ENCODE measurements around the gene UHRF1. TPM values are rescaled to one million over a fixed set of nuclear protein-coding genes. Genes with fewer than 3 reads are reported as not detected.

The UHRF1 gene
- total and polyA plus RNA-seq, 2 of the 13 experiments (the other 11 are each of a cell fraction or from before 2014, with no cell fraction given) = 6.8 to 78.4 TPM

DNA sequence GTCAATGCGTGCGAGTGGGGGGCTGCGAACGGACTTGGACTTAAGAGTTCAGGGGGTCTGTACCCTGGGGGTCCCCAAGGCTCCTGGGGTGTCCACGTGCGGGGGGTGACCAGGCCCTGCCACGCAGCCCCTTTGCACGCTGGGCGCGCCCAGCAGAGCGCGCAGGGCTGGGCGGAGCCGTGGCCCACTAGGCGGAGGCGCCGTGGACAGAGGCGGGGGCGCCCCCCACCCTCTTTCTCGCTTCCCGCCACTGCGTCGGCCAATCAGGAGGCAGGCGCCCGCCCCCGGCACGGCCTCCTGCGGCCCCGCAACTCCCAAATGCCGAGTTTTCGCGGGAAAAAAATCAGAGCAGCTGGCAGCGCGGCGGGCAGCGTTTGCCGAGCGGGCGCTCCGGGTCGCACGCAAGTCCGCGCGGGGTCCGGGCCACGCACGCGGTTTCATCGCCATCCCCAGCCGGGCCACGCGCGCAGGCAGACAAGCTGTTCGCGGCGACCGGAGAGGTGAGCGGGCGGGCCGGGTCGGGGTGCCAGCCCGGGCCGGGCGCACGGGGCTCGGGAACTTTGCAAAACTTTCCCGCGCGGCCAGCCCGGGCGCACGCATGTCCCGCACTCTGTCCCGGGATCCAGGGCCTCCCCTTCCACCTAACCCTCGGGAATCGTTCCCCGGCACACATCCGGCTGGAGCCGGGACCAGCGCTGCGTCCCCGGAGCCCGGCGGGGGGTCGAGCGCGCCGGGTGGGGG lies at the start of gene UHRF1 (continued):
- TF ChIP-seq, protein P1, sequence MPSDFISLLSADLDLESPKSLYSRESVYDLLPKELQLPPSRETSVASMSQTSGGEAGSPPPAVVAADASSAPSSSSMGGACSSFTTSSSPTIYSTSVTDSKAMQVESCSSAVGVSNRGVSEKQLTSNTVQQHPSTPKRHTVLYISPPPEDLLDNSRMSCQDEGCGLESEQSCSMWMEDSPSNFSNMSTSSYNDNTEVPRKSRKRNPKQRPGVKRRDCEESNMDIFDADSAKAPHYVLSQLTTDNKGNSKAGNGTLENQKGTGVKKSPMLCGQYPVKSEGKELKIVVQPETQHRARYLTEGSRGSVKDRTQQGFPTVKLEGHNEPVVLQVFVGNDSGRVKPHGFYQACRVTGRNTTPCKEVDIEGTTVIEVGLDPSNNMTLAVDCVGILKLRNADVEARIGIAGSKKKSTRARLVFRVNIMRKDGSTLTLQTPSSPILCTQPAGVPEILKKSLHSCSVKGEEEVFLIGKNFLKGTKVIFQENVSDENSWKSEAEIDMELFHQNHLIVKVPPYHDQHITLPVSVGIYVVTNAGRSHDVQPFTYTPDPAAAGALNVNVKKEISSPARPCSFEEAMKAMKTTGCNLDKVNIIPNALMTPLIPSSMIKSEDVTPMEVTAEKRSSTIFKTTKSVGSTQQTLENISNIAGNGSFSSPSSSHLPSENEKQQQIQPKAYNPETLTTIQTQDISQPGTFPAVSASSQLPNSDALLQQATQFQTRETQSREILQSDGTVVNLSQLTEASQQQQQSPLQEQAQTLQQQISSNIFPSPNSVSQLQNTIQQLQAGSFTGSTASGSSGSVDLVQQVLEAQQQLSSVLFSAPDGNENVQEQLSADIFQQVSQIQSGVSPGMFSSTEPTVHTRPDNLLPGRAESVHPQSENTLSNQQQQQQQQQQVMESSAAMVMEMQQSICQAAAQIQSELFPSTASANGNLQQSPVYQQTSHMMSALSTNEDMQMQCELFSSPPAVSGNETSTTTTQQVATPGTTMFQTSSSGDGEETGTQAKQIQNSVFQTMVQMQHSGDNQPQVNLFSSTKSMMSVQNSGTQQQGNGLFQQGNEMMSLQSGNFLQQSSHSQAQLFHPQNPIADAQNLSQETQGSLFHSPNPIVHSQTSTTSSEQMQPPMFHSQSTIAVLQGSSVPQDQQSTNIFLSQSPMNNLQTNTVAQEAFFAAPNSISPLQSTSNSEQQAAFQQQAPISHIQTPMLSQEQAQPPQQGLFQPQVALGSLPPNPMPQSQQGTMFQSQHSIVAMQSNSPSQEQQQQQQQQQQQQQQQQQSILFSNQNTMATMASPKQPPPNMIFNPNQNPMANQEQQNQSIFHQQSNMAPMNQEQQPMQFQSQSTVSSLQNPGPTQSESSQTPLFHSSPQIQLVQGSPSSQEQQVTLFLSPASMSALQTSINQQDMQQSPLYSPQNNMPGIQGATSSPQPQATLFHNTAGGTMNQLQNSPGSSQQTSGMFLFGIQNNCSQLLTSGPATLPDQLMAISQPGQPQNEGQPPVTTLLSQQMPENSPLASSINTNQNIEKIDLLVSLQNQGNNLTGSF (CRISPR knock-in tag; IDR thresholded peaks at IDR 0.05) = no peak
- no peak for TF ChIP-seq ZNF317 (CRISPR knock-in tag; IDR thresholded peaks at IDR 0.05)
- no peak for TF ChIP-seq ISL2 (CRISPR knock-in tag; IDR thresholded peaks at IDR 0.05)
- no peak for TF ChIP-seq CREB1 (IDR thresholded peaks at IDR 0.05)
- no peak for TF ChIP-seq CREB1 (CRISPR knock-in tag; IDR thresholded peaks at IDR 0.05)
- TF ChIP-seq ZNF354B (CRISPR knock-in tag; IDR thresholded peaks at IDR 0.05) = no peak
- TF ChIP-seq HMG20A (CRISPR knock-in tag; IDR thresholded peaks at IDR 0.05; ENCODE audit: borderline replicate concordance) = no peak
- 0 out of 2 replicates have a peak, but pooled peaks have one; percentile 46 for TF ChIP-seq ZFX (CRISPR knock-in tag; IDR thresholded peaks at IDR 0.05; ENCODE audit: low read depth)
- no peak for TF ChIP-seq ZNF549 (CRISPR knock-in tag; IDR thresholded peaks at IDR 0.05)
- TF ChIP-seq BRCA1 (CRISPR knock-in tag; IDR thresholded peaks at IDR 0.05) = no peak
- no peak for TF ChIP-seq JUNB (CRISPR knock-in tag; IDR thresholded peaks at IDR 0.05; ENCODE audit: borderline replicate concordance)
- TF ChIP-seq ZNF138 (CRISPR knock-in tag; IDR thresholded peaks at IDR 0.05; ENCODE audit: low read depth) = no peak; the same call in 1 of the 2 replicates
- TF ChIP-seq, protein P2, sequence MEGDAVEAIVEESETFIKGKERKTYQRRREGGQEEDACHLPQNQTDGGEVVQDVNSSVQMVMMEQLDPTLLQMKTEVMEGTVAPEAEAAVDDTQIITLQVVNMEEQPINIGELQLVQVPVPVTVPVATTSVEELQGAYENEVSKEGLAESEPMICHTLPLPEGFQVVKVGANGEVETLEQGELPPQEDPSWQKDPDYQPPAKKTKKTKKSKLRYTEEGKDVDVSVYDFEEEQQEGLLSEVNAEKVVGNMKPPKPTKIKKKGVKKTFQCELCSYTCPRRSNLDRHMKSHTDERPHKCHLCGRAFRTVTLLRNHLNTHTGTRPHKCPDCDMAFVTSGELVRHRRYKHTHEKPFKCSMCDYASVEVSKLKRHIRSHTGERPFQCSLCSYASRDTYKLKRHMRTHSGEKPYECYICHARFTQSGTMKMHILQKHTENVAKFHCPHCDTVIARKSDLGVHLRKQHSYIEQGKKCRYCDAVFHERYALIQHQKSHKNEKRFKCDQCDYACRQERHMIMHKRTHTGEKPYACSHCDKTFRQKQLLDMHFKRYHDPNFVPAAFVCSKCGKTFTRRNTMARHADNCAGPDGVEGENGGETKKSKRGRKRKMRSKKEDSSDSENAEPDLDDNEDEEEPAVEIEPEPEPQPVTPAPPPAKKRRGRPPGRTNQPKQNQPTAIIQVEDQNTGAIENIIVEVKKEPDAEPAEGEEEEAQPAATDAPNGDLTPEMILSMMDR (CRISPR knock-in tag; IDR thresholded peaks at IDR 0.05) = no peak
- TF ChIP-seq TCF12 (IDR thresholded peaks at IDR 0.05) = no peak
- 0 out of 2 replicates have a peak, but pooled peaks have one; percentile 52 for TF ChIP-seq TCF12 (CRISPR knock-in tag; IDR thresholded peaks at IDR 0.05)
- no peak for TF ChIP-seq ZNF720 (CRISPR knock-in tag; IDR thresholded peaks at IDR 0.05)
- TF ChIP-seq ZNF615 (CRISPR knock-in tag; IDR thresholded peaks at IDR 0.05; ENCODE audit: borderline replicate concordance) = no peak
- TF ChIP-seq ZNF614 (CRISPR knock-in tag; IDR thresholded peaks at IDR 0.05; ENCODE audit: borderline replicate concordance) = no peak
- no peak for TF ChIP-seq ZNF644 (CRISPR knock-in tag; IDR thresholded peaks at IDR 0.05; ENCODE audit: low read depth)
- peak; percentile 75 for TF ChIP-seq BORCS8-MEF2B (CRISPR knock-in tag; IDR thresholded peaks at IDR 0.05)
- no peak for TF ChIP-seq ZNF44 (CRISPR knock-in tag; IDR thresholded peaks at IDR 0.05)
- TF ChIP-seq ZBTB8A (CRISPR knock-in tag; IDR thresholded peaks at IDR 0.05; ENCODE audit: borderline replicate concordance, low read depth) = no peak
- TF ChIP-seq NFIB (CRISPR knock-in tag; IDR thresholded peaks at IDR 0.05; ENCODE audit: borderline replicate concordance) = peak; percentile 86; the same call in 1 of the 2 replicates
- TF ChIP-seq, protein P3, sequence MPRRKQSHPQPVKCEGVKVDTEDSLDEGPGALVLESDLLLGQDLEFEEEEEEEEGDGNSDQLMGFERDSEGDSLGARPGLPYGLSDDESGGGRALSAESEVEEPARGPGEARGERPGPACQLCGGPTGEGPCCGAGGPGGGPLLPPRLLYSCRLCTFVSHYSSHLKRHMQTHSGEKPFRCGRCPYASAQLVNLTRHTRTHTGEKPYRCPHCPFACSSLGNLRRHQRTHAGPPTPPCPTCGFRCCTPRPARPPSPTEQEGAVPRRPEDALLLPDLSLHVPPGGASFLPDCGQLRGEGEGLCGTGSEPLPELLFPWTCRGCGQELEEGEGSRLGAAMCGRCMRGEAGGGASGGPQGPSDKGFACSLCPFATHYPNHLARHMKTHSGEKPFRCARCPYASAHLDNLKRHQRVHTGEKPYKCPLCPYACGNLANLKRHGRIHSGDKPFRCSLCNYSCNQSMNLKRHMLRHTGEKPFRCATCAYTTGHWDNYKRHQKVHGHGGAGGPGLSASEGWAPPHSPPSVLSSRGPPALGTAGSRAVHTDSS (CRISPR knock-in tag; conservative IDR thresholded peaks at IDR 0.05) = no peak
